ENCODE measurements around the gene PLD4. TPM values are rescaled to one million over a fixed set of nuclear protein-coding genes. Genes with fewer than 3 reads are reported as not detected.

The PLD4 gene
- total and polyA plus RNA-seq, 2 of the 8 experiments (the other 6 are each of a cell fraction or from before 2014, with no cell fraction given) = 0.05 TPM; not detected in 1

DNA sequence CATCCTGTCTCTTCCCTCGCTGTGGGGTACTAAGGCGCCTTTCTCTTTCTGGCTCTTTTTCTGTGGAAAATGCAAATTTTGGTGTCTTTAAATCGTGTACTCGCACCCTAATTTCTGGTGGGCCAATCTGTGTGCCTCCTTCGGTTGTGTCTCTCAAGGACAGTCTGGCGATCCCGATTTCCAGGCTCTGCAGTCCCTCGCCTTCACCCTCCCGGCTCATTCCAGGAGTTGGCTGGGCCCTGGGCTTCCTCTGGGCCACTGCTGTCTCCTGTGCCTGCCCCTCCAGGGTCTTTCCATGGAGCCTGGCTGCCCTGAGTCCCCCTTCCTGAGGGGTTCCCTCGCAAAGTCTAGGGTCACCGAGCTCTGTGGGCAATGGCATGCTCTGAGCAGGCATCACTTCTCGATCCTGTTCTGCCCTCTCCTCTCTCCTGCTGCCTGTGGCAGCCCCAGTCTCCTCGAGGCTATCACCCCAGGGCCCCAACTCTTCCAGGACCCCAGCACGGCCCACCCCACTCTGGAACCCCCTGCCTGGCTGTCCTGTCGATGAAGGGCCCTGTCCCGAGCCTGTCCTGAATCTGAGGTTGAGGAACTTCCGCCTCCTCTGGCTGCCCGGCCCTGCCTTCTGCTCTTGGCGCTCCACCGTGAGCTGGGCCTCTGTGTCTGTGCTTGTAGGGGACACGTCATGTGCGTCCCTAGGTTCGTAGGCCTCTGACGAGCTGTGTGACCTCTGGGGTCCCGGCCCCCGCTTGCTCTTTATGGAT, 29.4 kb downstream of the PLD4 start (continued):
- TF ChIP-seq EZH2 (IDR thresholded peaks at IDR 0.05; ENCODE audit: low read depth, low read length, severe bottlenecking) (no peak), POU5F1 (IDR thresholded peaks at IDR 0.05; ENCODE audit: low read depth, low read length) (no peak)

Measured in H1 (cell line).